Liver (tissue), 9 donors: ENCODE results near the gene CDH20. TPM values are rescaled to one million over a fixed set of nuclear protein-coding genes. Genes with fewer than 3 reads are reported as not detected.

Experiments used
- DNase-seq: peaks from one replicate; pipeline ENCODE4 v3.0.0-alpha.2; 2017; ENCODE audit warnings: low spot score
- H3K27ac ChIP-seq, 2 donors: one replicate each; pipeline ENCODE4 v1.7.0; 2013; ENCODE audit warnings: inconsistent platforms in 2 of 2, low read length in 2 of 2, control low read depth in 1 of 2, low read depth in 1 of 2, mild to moderate bottlenecking in 1 of 2
- H3K27me3 ChIP-seq, 4 donors: one replicate each; pipeline versions ENCODE4 v1.6.1 to v1.7.0; 2013; ENCODE audit warnings: low read length in 3 of 4, inconsistent platforms in 1 of 4, mild to moderate bottlenecking in 1 of 4, moderate library complexity in 1 of 4; ENCODE audit not compliant: control insufficient read depth in 4 of 4, insufficient read depth in 4 of 4
- H3K36me3 ChIP-seq, 4 donors: one replicate each; pipeline versions ENCODE4 v1.6.1 to v1.7.0; 2013; ENCODE audit warnings: low read length in 3 of 4, mild to moderate bottlenecking in 3 of 4, low read depth in 1 of 4, moderate library complexity in 1 of 4; ENCODE audit not compliant: control insufficient read depth in 4 of 4, insufficient read depth in 3 of 4
- H3K4me1 ChIP-seq, 4 donors: one replicate each; pipeline versions ENCODE4 v1.6.1 to v1.7.0; 2013; ENCODE audit warnings: low read length in 3 of 4, mild to moderate bottlenecking in 3 of 4, moderate library complexity in 1 of 4; ENCODE audit not compliant: control insufficient read depth in 4 of 4, insufficient read depth in 4 of 4
- H3K4me3 ChIP-seq, 3 donors: one replicate each; pipeline versions ENCODE4 v1.6.1 to v1.7.0; 2013; ENCODE audit warnings: low read length in 3 of 3, control low read depth in 1 of 3, low read depth in 1 of 3, mild to moderate bottlenecking in 1 of 3
- H3K9ac ChIP-seq, 2 donors: one replicate each; pipeline ENCODE4 v1.7.0; 2013; ENCODE audit warnings: low read length in 2 of 2, mild to moderate bottlenecking in 2 of 2, moderate library complexity in 2 of 2, control low read depth in 1 of 2, low read depth in 1 of 2
- H3K9me3 ChIP-seq, 4 donors: one replicate each; pipeline versions ENCODE4 v1.6.1 to v1.7.0; 2013; ENCODE audit warnings: low read length in 3 of 4; ENCODE audit not compliant: control insufficient read depth in 4 of 4
- CTCF ChIP-seq: fragments of 150-350 bp; IDR thresholded peaks from 2 replicates; pipeline ENCODE4 v1.5.1; 2017; ENCODE audit warnings: improper control_type of control experiment, low read depth, low read length; ENCODE audit not compliant: missing input control
- EGR1 ChIP-seq, 2 donors: IDR thresholded peaks; 2 replicates each; pipeline ENCODE4 v1.6.1; 2016 to 2018; ENCODE audit warnings: antibody characterized with exemption in 2 of 2, low read depth in 2 of 2
- FOXA1 ChIP-seq: IDR thresholded peaks from 2 replicates; pipeline ENCODE4 v1.6.1; 2016; ENCODE audit warnings: antibody characterized with exemption
- FOXA2 ChIP-seq: IDR thresholded peaks from 2 replicates; pipeline ENCODE4 v1.6.1; 2016; ENCODE audit warnings: antibody characterized with exemption
- GABPA ChIP-seq, 2 donors: IDR thresholded peaks in 1 of 2; conservative IDR thresholded peaks in 1 of 2; 2 replicates each; pipeline ENCODE4 v1.6.1; 2016; ENCODE audit warnings: antibody characterized with exemption in 2 of 2, mild to moderate bottlenecking in 1 of 2, moderate library complexity in 1 of 2
- HNF4A ChIP-seq, 2 donors: conservative IDR thresholded peaks; 2 replicates each; pipeline ENCODE4 v1.6.1; 2016; ENCODE audit warnings: antibody characterized with exemption in 2 of 2, mild to moderate bottlenecking in 2 of 2
- HNF4G ChIP-seq: IDR thresholded peaks from 2 replicates; pipeline ENCODE4 v1.6.1; 2016; ENCODE audit warnings: antibody characterized with exemption
- JUND ChIP-seq, 2 donors: IDR thresholded peaks; 2 replicates each; pipeline ENCODE4 v1.6.1; 2016; ENCODE audit warnings: antibody characterized with exemption in 2 of 2
- MAX ChIP-seq: IDR thresholded peaks from 2 replicates; pipeline ENCODE4 v1.6.1; 2016; ENCODE audit warnings: antibody characterized with exemption
- NR2F2 ChIP-seq: IDR thresholded peaks from 2 replicates; pipeline ENCODE4 v1.6.1; 2016; ENCODE audit warnings: antibody characterized with exemption
- RAD21 ChIP-seq, 2 donors: IDR thresholded peaks; 2 replicates each; pipeline ENCODE4 v1.6.1; 2016; ENCODE audit warnings: antibody characterized with exemption in 2 of 2, mild to moderate bottlenecking in 2 of 2
- REST ChIP-seq: IDR thresholded peaks from 2 replicates; pipeline ENCODE4 v1.6.1; 2016; ENCODE audit warnings: antibody characterized with exemption, mild to moderate bottlenecking
- RXRA ChIP-seq, 2 donors: IDR thresholded peaks; 2 replicates each; pipeline ENCODE4 v1.6.1; 2017 to 2018; ENCODE audit warnings: antibody characterized with exemption in 2 of 2, mild to moderate bottlenecking in 1 of 2
- SP1 ChIP-seq: IDR thresholded peaks from 2 replicates; pipeline ENCODE4 v1.6.1; 2018; ENCODE audit warnings: antibody characterized with exemption, mild to moderate bottlenecking
- TAF1 ChIP-seq: conservative IDR thresholded peaks from 2 replicates; pipeline ENCODE4 v1.6.1; 2016; ENCODE audit warnings: antibody characterized with exemption, mild to moderate bottlenecking
- ZBTB33 ChIP-seq: IDR thresholded peaks from 2 replicates; pipeline ENCODE4 v1.6.1; 2016; ENCODE audit warnings: antibody characterized with exemption
- WGBS: extraction: QIAGEN DNeasy Blood & Tissue Kit; methylation state at CpG from one replicate; pipeline ENCODE4 v1.1.7; 2013; 5-methylcytosine and 5-hydroxymethylcytosine counted together
- polyA plus RNA-seq, 2 donors: library from polyadenylated mRNA; stranded (reverse) in 1 of 2; unstranded in 1 of 2; fragments of 200-250 nt in 1 of 2; fragments of >200 nt in 1 of 2; fragmentation: Nextera tagmentation in 1 of 2; extraction: Ambion mirVana in 1 of 2; gene quantifications; one replicate each; pipeline versions ENCODE4 v1.2.1 to v1.2.3, GENCODE V29; 2013 to 2015
- total RNA-seq, 2 donors: library from RNA; depleted of rRNA; stranded (reverse); fragments of >200 nt; gene quantifications; one replicate each; pipeline ENCODE4 v1.2.3, GENCODE V29; 2014
- donor health status: healthy.
- donor health status: healthy.
- donor health status: healthy.
- donor health status: healthy.
- donor health status: healthy.

Gene CDH20
- total and polyA plus RNA-seq, 4 donors: 0.08 to 0.11 (median 0.09) TPM; not detected in 1

GRCh38 chr18:61474341-61474740, 141.1 kb downstream of the CDH20 start:
- Histone ChIP-seq H3K4me3 (no peak overlapping the region), H3K27ac (no peak overlapping the region), H3K4me1 (no peaks in the 10 kb centered on the region), H3K9ac (no peak overlapping the region), H3K27me3 (peaks cover 0 to 2% (median 0%) of the 10 kb centered on the region in 4 donors), H3K36me3 (no peaks in the 10 kb centered on the region), H3K9me3 (no peaks in the 10 kb centered on the region)
- no peak for DNase-seq
- WGBS: 73% methylated on average over 6 of the region's 6 CpGs
- TF ChIP-seq REST (no peak), HNF4G (no peak)

GRCh38 chr18:61474918-61475317, 141.7 kb downstream of the CDH20 start:
- Histone ChIP-seq H3K4me1 (no peaks in the 10 kb centered on the region), H3K27me3 (no peaks in the 10 kb centered on the region), H3K27ac (no peak overlapping the region), H3K9ac (no peak overlapping the region), H3K4me3 (no peak overlapping the region), H3K36me3 (no peaks in the 10 kb centered on the region), H3K9me3 (no peaks in the 10 kb centered on the region)
- DNase-seq: no peak
- WGBS: 63% methylated on average over 2 of the region's 2 CpGs
- TF ChIP-seq JUND (IDR thresholded peaks at IDR 0.05): no peak
- no peak for TF ChIP-seq MAX
- no peak for TF ChIP-seq RAD21 (IDR thresholded peaks at IDR 0.05)
- TF ChIP-seq NR2F2: no peak
- no peak for TF ChIP-seq RXRA (IDR thresholded peaks at IDR 0.05)
- no peak for TF ChIP-seq ZBTB33
- no peak for TF ChIP-seq HNF4A (conservative IDR thresholded peaks at IDR 0.05)

- H3K27ac ChIP-seq: no peak overlapping the region
- WGBS: 87% methylated on average over 5 of the region's 5 CpGs
- TF ChIP-seq TAF1: no peak
- TF ChIP-seq JUND (IDR thresholded peaks at IDR 0.05): no peak
- no peak for TF ChIP-seq SP1
- TF ChIP-seq NR2F2: no peak
- TF ChIP-seq CTCF: no peak
- no peak for TF ChIP-seq EGR1 (IDR thresholded peaks at IDR 0.05; ENCODE audit: low read depth in 2 of 2)
- TF ChIP-seq FOXA2: no peak
- no peak for TF ChIP-seq FOXA1
- no peak for TF ChIP-seq REST
- TF ChIP-seq GABPA (IDR thresholded peaks at IDR 0.05 in 1 of 2, conservative IDR thresholded peaks at IDR 0.05 in 1 of 2): no peak
Measured at GRCh38 chr18:61475931-61476330, 142.7 kb downstream of the CDH20 start.

More at GRCh38 chr18:61475931-61476330, 142.7 kb downstream of the CDH20 start:
- Histone ChIP-seq H3K9me3 (no peaks in the 10 kb centered on the region), H3K4me3 (no peak overlapping the region), H3K36me3 (no peaks in the 10 kb centered on the region), H3K27me3 (no peaks in the 10 kb centered on the region), H3K9ac (no peak overlapping the region), H3K4me1 (no peaks in the 10 kb centered on the region)
- no peak for DNase-seq
